ENCODE data around the gene TRRAP. TPM values are rescaled to one million over a fixed set of nuclear protein-coding genes. Genes with fewer than 3 reads are reported as not detected.

Gene TRRAP
- total and polyA plus RNA-seq, 2 of the 8 experiments (the other 6 are each of a cell fraction or from before 2014, with no cell fraction given), result 21.7 to 48.6 TPM

DNA sequence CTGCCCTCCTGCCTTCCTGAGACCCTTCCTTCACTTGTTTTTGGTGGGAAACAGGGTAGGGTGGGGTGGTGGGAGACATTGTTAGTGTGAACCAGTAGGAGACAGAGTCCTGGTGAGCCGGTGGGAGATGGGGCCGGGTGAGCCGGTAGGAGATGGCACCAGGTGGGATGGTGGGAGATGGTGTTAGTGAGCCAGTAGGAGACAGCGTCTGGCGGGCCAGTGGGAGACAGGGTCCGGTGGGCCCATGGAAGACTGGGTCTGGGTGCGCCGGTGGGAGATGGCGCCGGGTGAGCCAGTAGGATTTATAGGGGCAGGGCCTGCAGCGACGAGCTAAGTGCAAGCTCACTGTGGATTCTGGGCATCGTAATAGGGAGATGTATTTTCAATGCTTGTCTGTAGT lies 116.8 kb downstream of the TRRAP start:
- H3K18ac ChIP-seq (ENCODE audit: extremely low read depth, low read length), result no peak overlapping the region
- H2AK5ac ChIP-seq (ENCODE audit: low read depth, low read length), result no peak overlapping the region
- H3K4ac ChIP-seq (replicated peaks; ENCODE audit: insufficient read length, low read depth, low read length), result no peak overlapping the region
- H2BK20ac ChIP-seq (ENCODE audit: low read length), result no peak overlapping the region
- no peaks in the 10 kb centered on the region; the same call in 1 of the 2 replicates for H3K23me2 ChIP-seq (ENCODE audit: low read depth, low read length)
- no peak overlapping the region for H3K56ac ChIP-seq (replicated peaks; ENCODE audit: insufficient read length, low read depth, low read length)
- peaks cover 5 to 9% of the 10 kb centered on the region in 2 experiments for H4K20me1 ChIP-seq (replicated peaks in 1 of 2; ENCODE audit: control insufficient read depth in 1 of 2, insufficient read depth in 2 of 2, low read length in 2 of 2)
- POLR2A ChIA-PET (ENCODE audit: partially characterized antibody), result no interaction called here
- H3K4me3 ChIP-seq (ENCODE audit: extremely low read depth in 1 of 4, insufficient read depth in 2 of 4, low read depth in 3 of 4, low read length in 4 of 4), result no peak overlapping the region
- H3K36me3 ChIP-seq (ENCODE audit: control insufficient read depth in 2 of 4, insufficient read depth in 4 of 4, low read length in 3 of 4), result peaks cover 26 to 56% (median 54%) of the 10 kb centered on the region in 4 experiments; a peak in 7 of 8 replicates
- 86% methylated on average over 12 of the region's 13 CpGs; no CpG with 5 or more reads in 1 of the 2 experiments for WGBS, 2 experiments (ENCODE audit: extremely low coverage in 1 of 2, insufficient coverage in 1 of 2, insufficient read length in 1 of 2, insufficient replicate concordance in 2 of 2, low coverage in 1 of 2, low lambda C conversion rate in 2 of 2, missing lambda C conversion rate in 1 of 2)
- H3K27me3 ChIP-seq (replicated peaks in 1 of 4; ENCODE audit: control insufficient read depth in 3 of 4, extremely low read depth in 1 of 4, insufficient read depth in 3 of 4, low read length in 3 of 4), result no peaks in the 10 kb centered on the region
- H3K9me3 ChIP-seq (ENCODE audit: insufficient read depth in 2 of 2, low read depth in 1 of 2, low read length in 1 of 2), result no peaks in the 10 kb centered on the region
- no peaks in the 10 kb centered on the region for H3K79me2 ChIP-seq (ENCODE audit: control insufficient read depth in 1 of 2, insufficient read depth in 2 of 2, low read length in 2 of 2)
- H3K9ac ChIP-seq (replicated peaks in 1 of 4; ENCODE audit: extremely low read depth in 1 of 4, low read depth in 3 of 4, low read length in 3 of 4), result no peak overlapping the region
- FAIRE-seq (no peak), DNase-seq (ENCODE audit: low read depth in 1 of 2, low spot score in 2 of 2) (no peak)
- H2AFZ ChIP-seq (ENCODE audit: low read length), result no peak overlapping the region
- H3K4me1 ChIP-seq (replicated peaks in 1 of 4; ENCODE audit: control insufficient read depth in 3 of 4, insufficient read depth in 4 of 4, low read length in 3 of 4), result no peaks in the 10 kb centered on the region
- no peak overlapping the region for H3K14ac ChIP-seq (ENCODE audit: insufficient read length)
- H4K91ac ChIP-seq (replicated peaks; ENCODE audit: insufficient read length, low read length), result no peak overlapping the region
- no peak overlapping the region for H3K23ac ChIP-seq (ENCODE audit: insufficient read length)
- H4K8ac ChIP-seq (ENCODE audit: extremely low read depth, insufficient read depth, low read length), result no peak overlapping the region; the same call in 1 of the 2 replicates
- CTCF ChIA-PET (ENCODE audit: partially characterized antibody), result interaction anchor here (1.1 kb wide), 1 partner anchor 10 kb away, joined by 5 read pairs; no protein-coding TSS in a partner anchor
- H2BK12ac ChIP-seq (ENCODE audit: low read depth, low read length), result no peak overlapping the region
- no peak overlapping the region for H3K27ac ChIP-seq (ENCODE audit: low read depth, low read length)
- no peak overlapping the region for H2BK15ac ChIP-seq (ENCODE audit: low read length)
- H3K79me1 ChIP-seq (ENCODE audit: low read depth, low read length), result no peaks in the 10 kb centered on the region
- no peak overlapping the region for H2BK120ac ChIP-seq (replicated peaks; ENCODE audit: low read depth, low read length)
- H3K4me2 ChIP-seq (ENCODE audit: insufficient read depth in 1 of 2, low read depth in 2 of 2, low read length in 2 of 2), result no peak overlapping the region
- no peak overlapping the region for H2BK5ac ChIP-seq (ENCODE audit: low read depth, low read length)
- no peak overlapping the region for H4K5ac ChIP-seq (ENCODE audit: insufficient read length, low read depth, low read length)
- TF ChIP-seq MAFK (IDR thresholded peaks at IDR 0.05; ENCODE audit: low read depth, low read length) (no peak), SIRT6 (IDR thresholded peaks at IDR 0.05; ENCODE audit: low read length) (no peak)

All from H1 (cell line).